ENCODE measurements around the gene RPL13.
"Not testable (repeated sequence)": the region's sequence is repeated elsewhere in the genome, so short reads cannot be mapped to it uniquely, and the experiment has no call there.

Gene RPL13

GRCh38 chr16:89584768-89585549, 24.5 kb downstream of the RPL13 start:
- no peak for DNase-seq (ENCODE audit: low read depth, low spot score)
- H3K4me3 ChIP-seq (ENCODE audit: low read depth, low read length): no peak overlapping the region
- TF ChIP-seq, protein P1, sequence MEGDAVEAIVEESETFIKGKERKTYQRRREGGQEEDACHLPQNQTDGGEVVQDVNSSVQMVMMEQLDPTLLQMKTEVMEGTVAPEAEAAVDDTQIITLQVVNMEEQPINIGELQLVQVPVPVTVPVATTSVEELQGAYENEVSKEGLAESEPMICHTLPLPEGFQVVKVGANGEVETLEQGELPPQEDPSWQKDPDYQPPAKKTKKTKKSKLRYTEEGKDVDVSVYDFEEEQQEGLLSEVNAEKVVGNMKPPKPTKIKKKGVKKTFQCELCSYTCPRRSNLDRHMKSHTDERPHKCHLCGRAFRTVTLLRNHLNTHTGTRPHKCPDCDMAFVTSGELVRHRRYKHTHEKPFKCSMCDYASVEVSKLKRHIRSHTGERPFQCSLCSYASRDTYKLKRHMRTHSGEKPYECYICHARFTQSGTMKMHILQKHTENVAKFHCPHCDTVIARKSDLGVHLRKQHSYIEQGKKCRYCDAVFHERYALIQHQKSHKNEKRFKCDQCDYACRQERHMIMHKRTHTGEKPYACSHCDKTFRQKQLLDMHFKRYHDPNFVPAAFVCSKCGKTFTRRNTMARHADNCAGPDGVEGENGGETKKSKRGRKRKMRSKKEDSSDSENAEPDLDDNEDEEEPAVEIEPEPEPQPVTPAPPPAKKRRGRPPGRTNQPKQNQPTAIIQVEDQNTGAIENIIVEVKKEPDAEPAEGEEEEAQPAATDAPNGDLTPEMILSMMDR (IDR thresholded peaks at IDR 0.05; ENCODE audit: insufficient read depth, low read length, missing control alignments): no peak
- POLR2A ChIA-PET: interaction anchor here (0.6 kb wide), 1 partner anchor 18 kb away, joined by 3 read pairs; no protein-coding TSS in a partner anchor
- CTCF ChIA-PET: interaction anchor here (0.9 to 1.5 kb wide), 2 partner anchors 7 to 31 kb away, joined by 3 to 4 read pairs; no protein-coding TSS in a partner anchor

DNA sequence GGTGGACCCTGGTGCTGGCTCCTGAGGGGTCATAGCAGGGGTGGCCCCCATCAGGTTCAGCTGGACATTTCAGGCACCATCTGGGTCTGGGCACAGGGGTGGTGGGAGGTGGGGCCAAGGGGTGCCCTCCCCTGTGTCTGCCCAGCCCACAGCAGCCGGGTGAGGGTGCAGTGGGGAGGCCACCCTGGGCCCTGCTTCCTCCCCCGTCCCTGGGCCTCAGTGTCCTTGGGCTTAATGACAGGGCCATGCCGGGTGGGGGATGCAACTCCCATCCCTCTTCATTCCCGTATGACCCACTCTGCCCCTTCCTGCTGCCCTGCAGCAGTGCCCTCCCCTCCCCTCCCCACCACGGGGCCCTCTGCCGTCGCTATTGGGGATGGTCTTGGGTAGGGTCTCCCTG, 25.7 kb downstream of the RPL13 start:
- TF ChIP-seq, protein P1 (IDR thresholded peaks at IDR 0.05; ENCODE audit: insufficient read depth, low read length, missing control alignments): no peak
- no peak for DNase-seq (ENCODE audit: low read depth, low spot score)
- H3K4me3 ChIP-seq (ENCODE audit: low read depth, low read length): no peak overlapping the region
- CTCF ChIA-PET: interaction anchor here (1.3 kb wide), 1 partner anchor 55 kb away, joined by 3 read pairs; no protein-coding TSS in a partner anchor
- POLR2A ChIA-PET: no interaction called here

DNA sequence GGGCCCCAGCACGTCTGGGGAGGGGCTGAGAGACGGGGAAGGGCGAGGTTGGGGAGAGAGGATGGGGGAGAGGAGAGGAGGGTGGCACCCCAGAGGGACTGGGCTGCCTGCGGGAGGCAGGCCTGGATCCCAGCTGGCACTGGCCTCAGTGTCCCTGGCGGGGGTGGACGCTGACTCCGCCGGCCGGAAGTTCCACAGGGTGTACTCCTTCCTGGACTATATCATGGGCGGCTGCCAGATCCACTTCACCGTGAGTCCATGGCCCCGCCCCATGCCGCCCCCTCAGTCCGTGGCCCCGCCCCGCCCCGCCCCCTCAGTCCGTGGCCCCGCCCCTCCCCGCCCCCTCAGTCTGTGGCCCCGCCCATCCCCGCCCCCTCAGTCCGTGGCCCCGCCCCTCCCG, 26.4 kb downstream of the RPL13 start:
- TF ChIP-seq, protein P1 (IDR thresholded peaks at IDR 0.05; ENCODE audit: insufficient read depth, low read length, missing control alignments): no peak
- no peak overlapping the region for H3K4me3 ChIP-seq (ENCODE audit: low read depth, low read length)
- ChIA-PET POLR2A (no interaction called here), CTCF (interaction anchor here (1.3 kb wide), 1 partner anchor 54 kb away, joined by 3 read pairs; no protein-coding TSS in a partner anchor)
- DNase-seq (ENCODE audit: low read depth, low spot score): no peak

DNA sequence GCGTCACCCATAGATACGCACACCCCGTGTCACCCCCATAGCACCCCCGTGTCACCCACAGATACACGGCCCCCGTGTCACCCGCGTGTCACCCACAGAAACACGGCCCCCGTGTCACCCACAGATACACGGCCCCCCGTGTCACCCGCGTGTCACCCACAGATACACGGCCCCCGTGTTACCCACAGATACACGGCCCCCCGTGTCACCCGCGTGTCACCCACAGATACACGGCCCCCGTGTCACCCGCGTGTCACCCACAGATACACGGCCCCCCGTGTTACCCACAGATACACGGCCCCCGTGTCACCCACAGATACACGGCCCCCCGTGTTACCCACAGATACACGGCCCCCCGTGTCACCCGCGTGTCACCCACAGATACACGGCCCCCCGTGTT, 27.2 kb downstream of the RPL13 start:
- DNase-seq (ENCODE audit: low read depth, low spot score); CTCF ChIA-PET; H3K4me3 ChIP-seq (ENCODE audit: low read depth, low read length); POLR2A ChIA-PET: not testable (repeated sequence)

- ChIA-PET CTCF (no interaction called here), POLR2A (no interaction called here)
- no peak overlapping the region for H3K4me3 ChIP-seq (ENCODE audit: low read depth, low read length)
- no peak for DNase-seq (ENCODE audit: low read depth, low spot score)
- TF ChIP-seq, protein P1 (IDR thresholded peaks at IDR 0.05; ENCODE audit: insufficient read depth, low read length, missing control alignments): no peak
Observed at GRCh38 chr16:89588413-89589109, 28.1 kb downstream of the RPL13 start.

DNA sequence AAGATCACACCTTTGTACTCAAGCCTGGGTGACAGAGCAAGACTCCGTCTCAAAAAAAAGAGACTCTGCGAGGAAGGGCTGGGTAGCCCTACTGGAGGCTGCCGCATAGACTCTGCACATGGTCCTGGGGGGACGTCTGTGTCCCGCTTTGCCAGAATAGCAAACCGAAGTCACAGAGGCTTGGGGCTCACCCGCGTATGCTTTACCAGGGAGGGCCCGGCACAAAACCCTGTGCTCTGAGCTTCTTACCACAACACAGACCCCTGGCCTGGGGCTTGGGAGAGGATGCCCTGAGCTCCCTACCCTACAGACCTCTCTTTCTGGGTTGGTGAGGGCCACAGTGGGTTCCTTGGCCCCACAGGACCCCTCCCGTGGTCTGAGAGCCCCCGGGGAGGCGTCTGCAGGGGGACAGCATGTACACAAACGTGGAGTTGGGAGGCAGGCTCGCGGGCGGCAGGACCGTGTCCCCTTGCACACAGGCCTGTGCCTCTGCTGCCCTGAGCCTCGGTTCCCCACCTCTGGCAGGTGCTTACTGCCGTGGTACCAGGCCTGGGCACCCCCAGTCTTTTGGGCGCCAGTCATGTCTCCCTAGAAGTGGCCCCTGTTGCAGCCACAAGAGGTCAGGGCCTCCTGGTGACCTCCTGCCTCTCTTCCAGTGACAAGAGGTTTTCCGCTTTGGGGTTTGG, 28.9 kb downstream of the RPL13 start:
- ChIA-PET CTCF (no interaction called here), POLR2A (no interaction called here)
- DNase-seq (ENCODE audit: low read depth, low spot score): no peak
- H3K4me3 ChIP-seq (ENCODE audit: low read depth, low read length): no peak overlapping the region
- TF ChIP-seq, protein P1 (IDR thresholded peaks at IDR 0.05; ENCODE audit: insufficient read depth, low read length, missing control alignments): no peak
